DMS53 (cell line): ENCODE data around the gene NOL3.
"Not testable (repeated sequence)": the region's sequence is repeated elsewhere in the genome, so short reads cannot be mapped to it uniquely, and the experiment has no call there.

ENCODE experiments used
- DNase-seq: peaks from one replicate; lab custom pipeline; 2025; lab: John Stamatoyannopoulos, UW

Gene NOL3

GRCh38 chr16:67170168-67170948 lies at the start of gene NOL3:
TSS of gene NOL3 (plus strand) at chr16:67170538.
- peak; percentile 91 for DNase-seq

GRCh38 chr16:67122799-67123198 lies 47.5 kb upstream of the NOL3 start:
- DNase-seq = not testable (repeated sequence)

GRCh38 chr16:67128417-67128816 lies 41.9 kb upstream of the NOL3 start:
- DNase-seq = no peak

- no peak for DNase-seq
Observed at GRCh38 chr16:67128887-67129286, 41.5 kb upstream of the NOL3 start.

GRCh38 chr16:67129422-67129821 lies 40.9 kb upstream of the NOL3 start:
- no peak for DNase-seq

- no peak for DNase-seq
Observed at GRCh38 chr16:67137605-67138004, 32.7 kb upstream of the NOL3 start.

- DNase-seq = no peak
Observed at GRCh38 chr16:67141391-67141790, 28.9 kb upstream of the NOL3 start.

GRCh38 chr16:67142342-67142741 lies 28.0 kb upstream of the NOL3 start:
- DNase-seq = no peak

GRCh38 chr16:67144943-67145342 lies 25.4 kb upstream of the NOL3 start:
- no peak for DNase-seq

- DNase-seq = no peak
Observed at GRCh38 chr16:67145746-67146145, 24.6 kb upstream of the NOL3 start.

GRCh38 chr16:67146523-67147357 lies 23.6 kb upstream of the NOL3 start:
- DNase-seq = no peak

- DNase-seq = no peak
Observed at GRCh38 chr16:67147437-67148140, 22.7 kb upstream of the NOL3 start.

- no peak for DNase-seq
Observed at GRCh38 chr16:67148221-67148620, 22.1 kb upstream of the NOL3 start.

GRCh38 chr16:67148656-67149275 lies 21.6 kb upstream of the NOL3 start:
- no peak for DNase-seq

GRCh38 chr16:67149276-67150046 lies 20.9 kb upstream of the NOL3 start:
- no peak for DNase-seq

GRCh38 chr16:67150047-67150832 lies 20.1 kb upstream of the NOL3 start:
- DNase-seq = peak; percentile 70

GRCh38 chr16:67150833-67151396 lies 19.4 kb upstream of the NOL3 start, which contains the start of gene B3GNT9:
TSS of gene B3GNT9 (minus strand) at chr16:67150998. CDS start at chr16:67150485, 513 bp downstream.
- DNase-seq = peak; percentile 76

GRCh38 chr16:67151431-67152097 lies 18.8 kb upstream of the NOL3 start:
- DNase-seq = peak; percentile 34

- peak; percentile 45 for DNase-seq
Observed at GRCh38 chr16:67154578-67155294, 15.6 kb upstream of the NOL3 start.
